Measurements from ENCODE around the gene SGF29.
"Not testable (repeated sequence)": the region's sequence is repeated elsewhere in the genome, so short reads cannot be mapped to it uniquely, and the experiment has no call there.

SGF29 gene

DNA sequence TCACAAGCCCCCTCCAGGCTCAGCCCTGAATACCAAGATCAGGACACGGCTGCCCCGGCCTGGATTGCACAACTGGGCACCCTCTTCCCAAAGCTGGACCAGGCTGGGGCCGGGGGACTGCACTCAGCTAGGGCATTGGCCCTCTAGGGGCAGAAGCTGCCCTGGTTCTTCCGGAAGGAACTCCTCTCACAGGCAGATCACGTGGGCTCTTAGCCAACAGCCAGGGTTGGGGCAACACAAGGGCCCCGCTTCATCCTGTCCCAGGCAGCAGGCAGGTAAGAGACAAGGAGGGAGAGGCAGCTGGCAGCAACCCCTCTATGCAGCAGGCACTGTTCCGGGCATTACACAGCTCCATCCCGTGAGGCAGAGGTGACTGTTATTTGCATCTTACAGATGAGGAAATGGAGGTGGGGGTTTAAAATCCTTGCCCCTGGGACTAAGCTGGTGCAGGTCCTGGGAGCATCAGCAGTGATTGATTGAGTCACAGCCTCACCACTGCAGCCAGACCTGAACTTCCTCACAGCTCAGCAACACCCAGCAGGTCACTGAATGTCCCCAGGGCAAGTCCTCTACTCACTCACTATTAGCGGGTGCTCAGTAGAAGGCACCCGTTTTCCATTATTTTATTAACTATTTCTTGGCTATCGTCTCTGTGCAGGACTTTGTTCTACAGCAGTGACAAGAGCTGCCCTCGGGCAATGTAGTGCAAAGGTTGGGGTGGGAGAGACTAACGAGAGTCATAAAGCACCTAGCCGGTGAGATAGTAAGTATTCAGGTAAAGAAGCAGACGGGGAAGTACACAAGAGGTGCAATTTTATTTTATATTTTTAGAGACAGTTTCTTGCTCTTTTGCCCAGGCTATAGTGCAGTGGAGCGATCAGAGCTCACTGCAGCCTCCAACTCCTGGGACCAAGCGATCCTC, 58.9 kb downstream of the SGF29 start:
- not testable (repeated sequence) for DNase-seq (ENCODE audit: low read depth in 2 of 2)

GRCh38 chr16:28613912-28614311, 60.2 kb downstream of the SGF29 start:
- DNase-seq (ENCODE audit: low read depth in 2 of 2): not testable (repeated sequence)

GRCh38 chr16:28614561-28614960, 60.8 kb downstream of the SGF29 start:
- not testable (repeated sequence) for DNase-seq (ENCODE audit: low read depth in 2 of 2)

DNA sequence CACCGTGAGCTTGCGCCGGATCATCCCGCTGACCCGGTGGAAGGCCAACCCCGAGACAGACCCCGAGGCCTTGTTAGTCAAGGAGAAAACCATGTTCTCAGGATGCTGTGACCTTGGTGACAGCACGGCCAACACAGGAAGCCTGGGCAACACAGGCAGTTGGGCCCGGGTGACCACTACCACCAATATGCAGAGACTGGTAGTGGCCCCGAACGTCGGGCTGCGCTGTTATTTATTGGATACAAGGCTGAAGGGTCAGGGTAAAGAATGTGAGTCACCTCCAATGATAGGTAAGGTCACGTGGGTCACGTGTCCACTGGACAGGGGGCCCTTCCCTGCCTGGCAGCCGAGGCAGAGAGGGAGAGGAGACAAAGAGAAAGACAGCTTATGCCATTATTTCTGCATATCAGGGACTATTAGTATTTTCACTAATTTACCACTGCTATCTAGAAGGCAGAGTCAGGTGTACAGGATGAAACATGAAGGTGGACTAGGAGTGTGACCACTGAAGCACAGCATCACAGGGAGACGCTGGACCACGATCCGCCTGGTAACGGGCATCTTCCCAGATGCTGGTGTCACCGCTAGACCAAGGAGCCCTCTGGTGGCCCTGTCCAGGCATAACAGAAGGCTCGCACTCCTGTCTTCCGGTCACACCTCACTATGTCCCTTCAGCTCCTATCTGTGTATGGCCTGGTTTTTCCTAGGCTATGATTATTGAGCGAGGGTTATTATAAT, 61.9 kb downstream of the SGF29 start:
- DNase-seq (ENCODE audit: low read depth in 2 of 2): not testable (repeated sequence)

DNA sequence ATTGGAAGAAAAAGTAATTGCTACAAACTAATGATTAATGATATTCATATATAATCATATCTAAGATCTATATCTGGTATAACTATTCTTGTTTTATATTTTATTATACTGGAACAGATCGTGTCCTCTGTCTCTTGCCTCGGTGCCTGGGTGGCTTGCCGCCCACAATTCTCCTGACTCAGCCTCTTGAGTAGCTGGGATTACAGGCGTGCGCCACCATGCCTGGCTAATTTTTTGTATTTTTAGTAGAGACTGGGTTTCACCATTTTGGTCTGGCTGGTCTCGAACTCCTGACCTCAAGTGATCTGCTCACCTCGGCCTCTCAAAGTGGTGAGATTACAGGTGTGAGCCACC, 62.5 kb downstream of the SGF29 start:
- not testable (repeated sequence) for DNase-seq (ENCODE audit: low read depth in 2 of 2)

DNA sequence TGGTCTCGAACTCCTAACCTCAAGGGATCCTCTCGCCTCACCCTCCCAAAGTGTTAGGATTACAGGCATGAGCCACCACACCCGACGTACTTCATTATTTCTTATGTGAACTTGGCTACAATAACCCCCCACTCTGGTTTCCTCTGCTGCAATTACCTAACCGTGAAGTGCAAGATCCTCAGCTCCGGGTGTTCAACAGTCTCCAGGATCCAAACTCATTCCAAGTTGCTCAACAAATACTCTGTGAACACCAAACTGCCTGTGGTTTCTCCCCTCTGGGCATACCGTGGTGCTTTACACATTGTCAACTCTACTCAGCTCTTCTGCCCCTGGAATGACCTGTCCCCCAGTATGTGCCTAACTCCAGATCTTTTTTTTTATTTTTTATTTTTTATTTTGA, 62.9 kb downstream of the SGF29 start:
- no peak for DNase-seq (ENCODE audit: low read depth in 2 of 2)

GRCh38 chr16:28617874-28618273, 64.2 kb downstream of the SGF29 start:
- no peak for DNase-seq (ENCODE audit: low read depth in 2 of 2)

DNA sequence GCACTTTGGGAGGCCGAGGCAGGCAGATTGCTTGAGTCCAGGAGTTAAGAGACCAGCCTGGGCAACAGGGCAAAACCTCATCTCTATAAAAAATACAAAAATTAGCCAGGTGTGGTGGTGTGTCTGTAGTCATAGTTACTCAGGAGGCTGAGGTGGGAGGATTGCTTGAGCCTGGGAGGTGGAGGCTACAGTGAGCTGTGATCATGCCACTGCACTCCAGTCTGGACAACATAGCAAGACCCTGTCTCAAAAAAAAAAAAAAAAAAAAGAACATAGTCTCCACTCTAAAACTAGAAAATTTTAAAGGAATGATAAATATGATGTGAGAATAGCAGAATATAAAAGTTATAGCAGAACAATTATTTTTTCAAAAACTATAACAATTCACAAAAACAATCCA, 66.6 kb downstream of the SGF29 start:
- not testable (repeated sequence) for DNase-seq (ENCODE audit: low read depth in 2 of 2)

- no peak for DNase-seq (ENCODE audit: low read depth in 2 of 2)
These were observed 67.9 kb downstream of the SGF29 start for GRCh38 chr16:28621481-28622155.

DNA sequence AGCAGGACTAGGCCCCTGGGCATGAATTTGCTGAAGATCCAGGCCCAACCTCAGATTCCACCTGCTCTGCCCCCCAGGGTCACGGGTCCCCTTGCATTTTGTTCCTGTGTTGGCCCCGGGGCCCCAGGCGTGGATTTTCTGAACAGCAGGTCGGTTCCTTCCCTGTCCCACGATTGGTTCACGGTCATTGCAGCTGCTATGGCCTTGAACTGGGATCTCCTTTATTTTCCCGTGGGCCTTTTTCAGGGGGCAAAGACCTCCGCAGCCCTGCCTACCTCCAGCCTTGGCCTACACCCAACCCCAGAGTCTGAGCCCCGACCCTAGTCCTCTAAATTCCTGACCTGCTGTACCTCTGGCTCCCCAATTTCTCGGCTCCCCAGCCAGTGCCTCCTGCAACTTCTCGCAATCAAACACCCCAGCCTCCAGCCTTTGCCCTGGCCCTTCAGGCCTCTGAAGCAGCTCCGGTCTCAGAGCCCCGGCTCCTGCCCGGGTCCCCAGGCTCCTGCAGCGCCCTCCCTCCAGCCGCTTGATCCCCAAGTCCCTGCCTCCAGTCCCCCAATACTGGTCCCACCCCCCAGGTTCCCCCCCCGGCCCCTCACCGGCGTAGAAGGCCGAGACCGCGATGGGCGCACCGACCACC, 68.9 kb downstream of the SGF29 start:
- DNase-seq (ENCODE audit: low read depth in 2 of 2): not testable (repeated sequence)

DNA sequence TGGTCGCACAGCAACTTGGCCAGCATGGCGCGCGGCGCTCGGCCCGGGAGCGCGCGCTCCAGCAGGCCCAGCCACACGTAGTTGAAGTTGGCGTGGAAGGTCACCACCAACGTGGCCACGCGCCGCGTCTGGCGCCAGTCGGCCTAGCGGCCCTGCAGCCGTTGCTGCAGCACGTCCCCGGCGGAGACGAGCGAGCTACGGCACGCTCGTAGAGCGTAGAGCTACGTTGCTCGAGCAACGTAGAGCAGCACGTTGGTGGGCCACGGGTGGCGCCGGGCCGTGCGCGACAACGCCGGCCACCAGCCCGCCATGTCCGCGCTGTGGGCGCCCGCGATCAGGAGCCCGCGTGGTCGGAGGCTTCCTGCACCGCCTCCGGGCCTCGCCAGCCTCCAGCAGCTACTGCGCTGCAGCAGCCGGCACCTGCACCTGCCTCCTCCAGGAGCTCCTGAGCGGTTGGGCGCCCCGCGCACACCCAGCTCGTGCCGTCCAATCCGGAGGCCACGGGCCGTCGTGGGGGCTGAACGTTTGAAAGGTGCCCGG, 69.5 kb downstream of the SGF29 start:
- DNase-seq (ENCODE audit: low read depth in 2 of 2): peak; percentile 35 to 44

- not testable (repeated sequence) for DNase-seq (ENCODE audit: low read depth in 2 of 2)
These were observed 77.2 kb downstream of the SGF29 start for GRCh38 chr16:28630905-28631304.

GRCh38 chr16:28636093-28636823, 82.5 kb downstream of the SGF29 start:
- not testable (repeated sequence) for DNase-seq (ENCODE audit: low read depth in 2 of 2)

DNA sequence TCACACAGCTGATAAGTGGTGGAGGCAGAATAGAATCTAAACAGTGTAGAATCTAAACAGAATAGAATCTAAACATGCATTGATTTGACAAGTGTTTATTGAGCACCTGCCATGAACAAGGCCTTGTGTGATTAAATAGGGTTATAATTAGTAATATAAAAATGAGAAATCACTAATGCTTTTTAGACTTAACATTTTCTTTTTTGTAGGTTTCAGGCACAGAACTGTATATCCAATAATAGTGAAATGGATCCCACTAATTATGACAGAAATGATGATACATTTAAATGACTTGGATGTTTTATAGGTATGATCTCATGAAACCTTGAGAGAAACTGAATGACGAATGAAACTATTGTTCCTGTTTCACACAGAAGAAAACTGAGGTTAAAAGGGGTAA, 84.0 kb downstream of the SGF29 start, which contains the start of gene NPIPB8:
Gene NPIPB8, plus strand, starts transcription at position 301 of the 400 bp plus-strand sequence. CDS start 296 bp downstream, outside the sequence.
- not testable (repeated sequence) for DNase-seq (ENCODE audit: low read depth in 2 of 2)

GRCh38 chr16:28638359-28638758, 84.6 kb downstream of the SGF29 start:
- DNase-seq (ENCODE audit: low read depth in 2 of 2): not testable (repeated sequence)

DNA sequence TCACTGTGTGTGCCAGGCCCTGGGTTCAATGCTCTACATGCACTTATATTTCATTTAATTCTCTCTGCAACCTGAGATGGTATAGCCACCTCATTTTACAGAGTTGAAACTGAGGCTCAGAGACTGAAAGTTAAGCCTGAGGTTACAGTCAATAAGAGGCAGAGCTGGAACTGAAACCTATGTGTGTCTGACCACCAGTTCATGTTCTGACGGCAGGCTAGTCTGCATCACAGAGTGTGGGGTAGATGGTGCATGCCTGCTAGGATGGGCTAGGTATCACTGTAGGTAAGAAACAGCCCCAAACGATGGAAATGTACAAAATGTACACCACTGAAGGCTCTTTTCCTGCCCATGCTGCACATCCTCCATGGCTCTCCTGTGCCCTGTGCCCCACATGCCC, 86.2 kb downstream of the SGF29 start:
- DNase-seq (ENCODE audit: low read depth in 2 of 2): not testable (repeated sequence)

Measured in stimulated activated CD8-positive, alpha-beta memory T cell treated with anti-CD3 and anti-CD28 coated beads, Interleukin-2, amount 100 ng/mL, for 1 hour (primary cell).